C4-2B (cell line): ENCODE measurements around the gene PAK2.
"Not testable (repeated sequence)": the region's sequence is repeated elsewhere in the genome, so short reads cannot be mapped to it uniquely, and the experiment has no call there.

Experiments
- H3K27ac ChIP-seq: fragments of 450-650 bp; 2 replicates; pipeline ENCODE4 v1.5.1; 2017
- CTCF ChIP-seq: fragments of 450-650 bp; conservative IDR thresholded peaks from 2 replicates; pipeline ENCODE4 v1.5.1; 2017; ENCODE audit warnings: mild to moderate bottlenecking
- ZFX ChIP-seq: fragments of 450-650 bp; IDR thresholded peaks from 2 replicates; pipeline ENCODE4 v1.6.1; 2017

PAK2 gene

GRCh38 chr3:196803891-196804468 is 64.3 kb downstream of the PAK2 start:
- no peak overlapping the region for H3K27ac ChIP-seq
- no peak for TF ChIP-seq CTCF
- no peak for TF ChIP-seq ZFX

- no peak overlapping the region for H3K27ac ChIP-seq
- TF ChIP-seq ZFX (no peak), CTCF (no peak)
Observed at GRCh38 chr3:196804773-196805172, 65.1 kb downstream of the PAK2 start.

GRCh38 chr3:196810963-196811581 is 71.4 kb downstream of the PAK2 start:
- no peak for TF ChIP-seq ZFX
- no peak for TF ChIP-seq CTCF
- no peak overlapping the region for H3K27ac ChIP-seq

GRCh38 chr3:196812853-196813252 is 73.2 kb downstream of the PAK2 start:
- TF ChIP-seq ZFX, result no peak
- no peak for TF ChIP-seq CTCF
- no peak overlapping the region for H3K27ac ChIP-seq

GRCh38 chr3:196813903-196814302 is 74.2 kb downstream of the PAK2 start:
- H3K27ac ChIP-seq, result no peak overlapping the region
- TF ChIP-seq ZFX, result no peak
- TF ChIP-seq CTCF, result no peak

GRCh38 chr3:196821806-196822355 is 82.2 kb downstream of the PAK2 start:
- TF ChIP-seq ZFX, result no peak
- TF ChIP-seq CTCF, result no peak
- no peak overlapping the region for H3K27ac ChIP-seq

GRCh38 chr3:196829651-196830050 is 90.0 kb downstream of the PAK2 start:
- H3K27ac ChIP-seq, result not testable (repeated sequence)

GRCh38 chr3:196835086-196835485 is 95.4 kb downstream of the PAK2 start:
- TF ChIP-seq ZFX (no peak), CTCF (no peak)

GRCh38 chr3:196836626-196837025 is 97.0 kb downstream of the PAK2 start:
- H3K27ac ChIP-seq, result not testable (repeated sequence)

More at GRCh38 chr3:196835086-196835485, 95.4 kb downstream of the PAK2 start:
- H3K27ac ChIP-seq, result no peak overlapping the region
